Peyer's patch (tissue), 4 donors: ENCODE measurements around the gene KDM2A. TPM values are rescaled to one million over a fixed set of nuclear protein-coding genes. Genes with fewer than 3 reads are reported as not detected.

Source experiments
- DNase-seq, 3 donors: peaks; one replicate each; pipeline ENCODE4 v3.0.0-alpha.2; 2017 to 2019
- H3K27ac ChIP-seq, 4 donors: fragments of 200-600 bp; sonication (generic); one replicate each; pipeline ENCODE4 v1.5.1; 2016 to 2019
- H3K27me3 ChIP-seq, 2 donors: fragments of 200-600 bp; sonication (generic); one replicate each; pipeline ENCODE4 v1.5.1; 2019
- H3K36me3 ChIP-seq, 3 donors: fragments of 200-600 bp; sonication (generic); one replicate each; pipeline ENCODE4 v1.5.1; 2016 to 2019
- H3K4me1 ChIP-seq, 4 donors: fragments of 200-600 bp; sonication (generic); one replicate each; pipeline ENCODE4 v1.5.1; 2016 to 2019
- H3K4me3 ChIP-seq, 4 donors: fragments of 200-600 bp; sonication (generic); 1 replicate in 3 of 4; 2 replicates in 1 of 4; pipeline ENCODE4 v1.5.1; 2016 to 2019; ENCODE audit warnings: mild to moderate bottlenecking in 1 of 4
- H3K9me3 ChIP-seq, 4 donors: fragments of 200-600 bp; sonication (generic); one replicate each; pipeline ENCODE4 v1.5.1; 2016 to 2019; ENCODE audit warnings: mild to moderate bottlenecking in 1 of 4
- POLR2A ChIP-seq, 2 donors: fragments of 450-650 bp; IDR thresholded peaks; one replicate each; pipeline ENCODE4 v1.5.1; 2017; ENCODE audit warnings: antibody characterized with exemption in 2 of 2, mild to moderate bottlenecking in 2 of 2, moderate library complexity in 2 of 2
- total RNA-seq, 4 donors: library from RNA; depleted of rRNA; stranded (reverse); fragments of >200 nt; gene quantifications; one replicate each; pipeline ENCODE4 v1.1.0, GENCODE V29; 2016
- TF ChIP-seq, protein P1 (sequence below), 6 experiments: fragments of 450-650 bp in 4 of 6; fragments of 200-600 bp in 2 of 6; sonication (generic) in 1 of 6; IDR thresholded peaks; one replicate each; pipeline ENCODE4 v1.5.1; 2017 to 2019; ENCODE audit warnings: antibody characterized with exemption in 6 of 6, mild to moderate bottlenecking in 3 of 6, moderate library complexity in 1 of 6

KDM2A gene
- total RNA-seq, 4 donors from 2014 or later, result 76.7 to 225 (median 105) TPM

DNA sequence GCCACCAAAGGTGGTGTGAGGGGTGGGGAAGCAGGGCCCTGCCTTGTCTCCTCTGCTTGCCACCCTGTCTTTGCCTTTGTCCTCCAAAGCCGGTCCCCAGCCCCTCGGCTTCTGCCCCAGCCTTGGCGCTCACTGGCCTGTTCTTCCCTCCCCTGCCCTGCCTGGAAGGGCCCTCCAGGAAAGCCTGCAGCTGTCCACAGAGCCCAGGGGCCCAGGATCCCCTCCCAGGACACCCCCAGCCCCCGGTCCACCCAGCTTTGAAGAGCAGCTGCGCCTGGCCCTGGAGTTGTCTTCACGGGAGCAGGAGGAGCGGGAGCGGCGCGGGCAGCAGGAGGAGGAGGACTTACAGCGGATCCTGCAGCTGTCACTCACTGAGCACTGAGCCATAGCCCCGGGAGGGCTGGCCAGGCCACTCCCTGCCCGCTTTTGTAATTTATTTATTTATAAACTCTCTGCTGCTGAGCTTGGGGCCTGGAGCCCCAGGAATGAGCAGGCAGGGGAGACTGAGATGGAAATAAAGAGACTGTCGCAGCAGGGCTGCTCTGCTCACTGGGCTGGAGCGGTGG lies 183.0 kb downstream of the KDM2A start:
- Histone ChIP-seq H3K27me3 (no peaks in the 10 kb centered on the region), H3K9me3 (no peaks in the 10 kb centered on the region), H3K4me1 (peaks cover 0 to 29% (median 4%) of the 10 kb centered on the region in 4 donors), H3K27ac (peak overlapping the region; percentile 83 to 90 (median 84)), H3K4me3 (peak overlapping the region; percentile 71 to 91 (median 85)), H3K36me3 (peaks cover 0 to 37% (median 0%) of the 10 kb centered on the region in 3 donors)
- TF ChIP-seq, protein P1, sequence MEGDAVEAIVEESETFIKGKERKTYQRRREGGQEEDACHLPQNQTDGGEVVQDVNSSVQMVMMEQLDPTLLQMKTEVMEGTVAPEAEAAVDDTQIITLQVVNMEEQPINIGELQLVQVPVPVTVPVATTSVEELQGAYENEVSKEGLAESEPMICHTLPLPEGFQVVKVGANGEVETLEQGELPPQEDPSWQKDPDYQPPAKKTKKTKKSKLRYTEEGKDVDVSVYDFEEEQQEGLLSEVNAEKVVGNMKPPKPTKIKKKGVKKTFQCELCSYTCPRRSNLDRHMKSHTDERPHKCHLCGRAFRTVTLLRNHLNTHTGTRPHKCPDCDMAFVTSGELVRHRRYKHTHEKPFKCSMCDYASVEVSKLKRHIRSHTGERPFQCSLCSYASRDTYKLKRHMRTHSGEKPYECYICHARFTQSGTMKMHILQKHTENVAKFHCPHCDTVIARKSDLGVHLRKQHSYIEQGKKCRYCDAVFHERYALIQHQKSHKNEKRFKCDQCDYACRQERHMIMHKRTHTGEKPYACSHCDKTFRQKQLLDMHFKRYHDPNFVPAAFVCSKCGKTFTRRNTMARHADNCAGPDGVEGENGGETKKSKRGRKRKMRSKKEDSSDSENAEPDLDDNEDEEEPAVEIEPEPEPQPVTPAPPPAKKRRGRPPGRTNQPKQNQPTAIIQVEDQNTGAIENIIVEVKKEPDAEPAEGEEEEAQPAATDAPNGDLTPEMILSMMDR (IDR thresholded peaks at IDR 0.05), result no peak
- TF ChIP-seq POLR2A (IDR thresholded peaks at IDR 0.05), result peak; percentile 33 to 60
- peak in 2 of 3 donors; percentile 77 to 78 for DNase-seq

DNA sequence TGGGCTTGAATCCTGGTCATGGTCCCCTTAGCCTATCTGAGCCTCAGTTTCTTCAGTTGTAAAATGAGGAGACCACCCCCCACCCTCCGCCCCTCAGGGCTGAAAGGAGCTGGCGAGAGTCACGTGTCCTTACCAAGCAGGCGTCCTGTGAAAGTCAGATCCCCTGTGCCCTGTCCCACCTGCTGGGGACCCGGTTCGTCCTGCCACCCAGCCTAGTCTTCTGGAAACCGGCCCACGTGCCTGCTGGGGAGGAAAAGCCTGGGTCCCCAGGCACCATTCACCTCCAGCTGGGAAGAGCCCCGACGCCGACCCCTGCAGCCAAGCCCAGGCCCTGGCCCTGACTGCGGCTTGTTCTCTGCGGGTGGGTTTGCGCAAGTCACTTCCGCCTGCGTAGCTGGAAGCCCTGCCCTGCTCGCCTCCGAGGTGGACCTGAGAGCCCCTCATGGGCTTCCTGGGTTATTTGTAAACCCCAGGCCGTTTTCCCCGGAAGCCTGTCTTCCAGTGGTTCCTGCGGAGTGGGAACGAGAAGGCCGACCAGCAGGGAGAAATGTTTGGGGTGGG lies 183.6 kb downstream of the KDM2A start:
- peak in 2 of 3 donors; percentile 69 to 77 for DNase-seq
- H3K36me3 ChIP-seq, result peaks cover 0 to 43% (median 0%) of the 10 kb centered on the region in 3 donors
- peak overlapping the region; percentile 71 to 91 (median 85) for H3K4me3 ChIP-seq
- peaks cover 0 to 29% (median 4%) of the 10 kb centered on the region in 4 donors for H3K4me1 ChIP-seq
- H3K9me3 ChIP-seq, result no peaks in the 10 kb centered on the region
- H3K27ac ChIP-seq, result peak overlapping the region; percentile 83 to 90 (median 84)
- TF ChIP-seq POLR2A (IDR thresholded peaks at IDR 0.05), result no peak
- TF ChIP-seq, protein P1 (IDR thresholded peaks at IDR 0.05), result no peak
- no peaks in the 10 kb centered on the region for H3K27me3 ChIP-seq

DNA sequence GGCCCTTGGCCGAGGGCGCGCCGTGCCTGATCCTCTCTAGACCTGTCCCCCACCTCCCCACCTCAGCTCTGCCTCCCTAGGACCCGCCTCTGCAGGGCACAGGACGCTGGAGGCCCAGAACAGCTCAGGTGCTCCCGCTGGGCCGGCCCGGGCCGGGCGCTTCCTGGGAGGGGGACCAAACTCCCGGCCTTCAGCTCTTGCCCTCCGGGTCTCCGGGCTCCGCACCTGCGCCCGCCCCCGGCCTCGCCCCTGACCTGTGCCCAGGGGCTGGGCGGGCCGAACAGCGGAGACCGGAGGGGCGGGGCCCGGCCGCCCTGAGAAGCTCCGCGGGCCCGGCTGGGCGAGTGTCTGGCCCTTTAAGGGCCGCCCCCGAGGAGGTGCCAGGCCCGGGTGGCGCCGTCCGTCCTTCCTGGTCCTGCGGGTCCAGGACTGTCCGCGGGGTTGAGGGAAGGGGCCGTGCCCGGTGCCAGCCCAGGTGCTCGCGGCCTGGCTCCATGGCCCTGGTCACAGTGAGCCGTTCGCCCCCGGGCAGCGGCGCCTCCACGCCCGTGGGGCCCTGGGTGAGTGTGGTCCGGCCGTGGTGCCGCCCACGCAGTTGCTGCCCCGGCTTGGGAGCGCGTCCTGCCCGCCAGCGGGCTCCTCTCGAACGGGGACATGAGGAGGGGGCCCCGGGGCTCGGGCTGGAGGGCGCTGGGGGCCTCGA lies 184.2 kb downstream of the KDM2A start, which contains the start of gene SSH3:
Gene SSH3 (plus strand): TSS at position 399 of the 703 bp plus-strand sequence. CDS start 96 bp downstream, at position 495.
- Histone ChIP-seq H3K4me1 (peaks cover 0 to 29% (median 4%) of the 10 kb centered on the region in 4 donors), H3K27ac (peak within 1 kb of the TSS; percentile 83 to 90 (median 84)), H3K27me3 (no peaks in the 10 kb centered on the region), H3K36me3 (peaks cover 0 to 46% (median 0%) of the 10 kb centered on the region in 3 donors), H3K4me3 (peak within 1 kb of the TSS; percentile 71 to 91 (median 85)), H3K9me3 (no peaks in the 10 kb centered on the region)
- peak; percentile 60 to 94 (median 92) for DNase-seq
- peak; percentile 81 to 84 for TF ChIP-seq POLR2A (IDR thresholded peaks at IDR 0.05)
- TF ChIP-seq, protein P1 (IDR thresholded peaks at IDR 0.05), result no peak

DNA sequence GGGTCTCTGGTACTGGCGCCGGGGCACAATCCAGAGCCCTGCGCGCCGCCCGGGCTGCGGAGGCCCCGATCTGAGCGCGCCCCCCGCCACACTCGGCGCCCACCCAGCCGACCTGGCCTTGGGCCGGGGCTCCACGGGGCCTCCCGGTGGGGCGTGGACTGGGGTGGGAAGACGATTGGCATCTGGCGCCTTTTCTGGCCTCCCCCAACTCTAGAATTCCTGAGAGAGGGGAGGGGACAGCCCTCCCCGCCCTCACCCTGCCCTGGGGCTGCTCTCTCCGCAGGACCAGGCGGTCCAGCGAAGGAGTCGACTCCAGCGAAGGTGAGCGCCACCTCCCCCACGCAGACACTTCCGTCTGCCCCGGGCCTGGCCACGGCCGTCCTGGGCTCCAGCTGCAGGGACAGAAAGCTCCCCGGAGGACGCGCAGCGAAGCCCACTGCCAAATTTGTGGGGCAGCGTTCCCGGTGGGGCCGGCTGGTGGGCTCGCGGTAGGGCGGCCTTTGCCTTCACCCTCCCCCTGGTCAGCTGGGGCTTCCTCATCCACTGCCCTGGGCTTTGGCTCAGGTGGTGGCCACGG lies 184.9 kb downstream of the KDM2A start:
- Histone ChIP-seq H3K4me3 (peak overlapping the region; percentile 71 to 91 (median 85)), H3K27ac (peak overlapping the region; percentile 83 to 90 (median 84)), H3K36me3 (peaks cover 0 to 53% (median 0%) of the 10 kb centered on the region in 3 donors), H3K9me3 (no peaks in the 10 kb centered on the region), H3K27me3 (no peaks in the 10 kb centered on the region), H3K4me1 (peaks cover 0 to 29% (median 4%) of the 10 kb centered on the region in 4 donors)
- DNase-seq, result peak in 2 of 3 donors; percentile 66 to 68
- TF ChIP-seq POLR2A (IDR thresholded peaks at IDR 0.05), result no peak
- TF ChIP-seq, protein P1 (IDR thresholded peaks at IDR 0.05), result no peak

DNA sequence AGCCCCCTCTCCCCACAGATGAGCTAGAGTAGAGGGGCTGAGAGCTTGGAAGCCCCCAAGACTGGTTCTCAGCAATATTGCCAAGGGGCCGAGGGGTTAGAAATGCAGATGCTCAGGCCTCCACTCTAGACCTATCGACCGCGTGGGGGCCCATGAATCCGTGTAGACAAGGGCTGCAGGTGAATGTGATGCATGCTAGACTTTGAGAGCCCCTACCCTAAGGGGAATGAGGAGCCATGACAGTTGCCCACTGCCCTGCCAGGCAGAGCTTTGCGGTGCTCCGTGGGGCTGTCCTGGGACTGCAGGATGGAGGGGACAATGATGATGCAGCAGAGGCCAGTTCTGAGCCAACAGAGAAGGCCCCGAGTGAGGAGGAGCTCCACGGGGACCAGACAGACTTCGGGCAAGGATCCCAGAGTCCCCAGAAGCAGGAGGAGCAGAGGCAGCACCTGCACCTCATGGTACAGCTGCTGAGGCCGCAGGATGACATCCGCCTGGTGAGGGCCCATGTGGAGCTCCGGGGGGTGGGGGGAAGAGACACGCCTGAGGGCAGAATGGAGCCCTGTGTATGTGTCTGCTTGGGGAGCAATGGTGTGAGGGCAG lies 185.5 kb downstream of the KDM2A start:
- no peaks in the 10 kb centered on the region for H3K27me3 ChIP-seq
- H3K36me3 ChIP-seq, result peaks cover 0 to 53% (median 0%) of the 10 kb centered on the region in 3 donors
- peak overlapping the region in 3 of 4 donors; percentile 83 to 91 (median 87) for H3K4me3 ChIP-seq
- TF ChIP-seq POLR2A (IDR thresholded peaks at IDR 0.05), result no peak
- TF ChIP-seq, protein P1 (IDR thresholded peaks at IDR 0.05), result no peak
- H3K27ac ChIP-seq, result peak overlapping the region in 3 of 4 donors; percentile 83 to 90 (median 84)
- DNase-seq, result no peak
- H3K4me1 ChIP-seq, result peaks cover 0 to 29% (median 4%) of the 10 kb centered on the region in 4 donors
- no peaks in the 10 kb centered on the region for H3K9me3 ChIP-seq
